ENCODE measurements around the gene C17orf107.

DNA sequence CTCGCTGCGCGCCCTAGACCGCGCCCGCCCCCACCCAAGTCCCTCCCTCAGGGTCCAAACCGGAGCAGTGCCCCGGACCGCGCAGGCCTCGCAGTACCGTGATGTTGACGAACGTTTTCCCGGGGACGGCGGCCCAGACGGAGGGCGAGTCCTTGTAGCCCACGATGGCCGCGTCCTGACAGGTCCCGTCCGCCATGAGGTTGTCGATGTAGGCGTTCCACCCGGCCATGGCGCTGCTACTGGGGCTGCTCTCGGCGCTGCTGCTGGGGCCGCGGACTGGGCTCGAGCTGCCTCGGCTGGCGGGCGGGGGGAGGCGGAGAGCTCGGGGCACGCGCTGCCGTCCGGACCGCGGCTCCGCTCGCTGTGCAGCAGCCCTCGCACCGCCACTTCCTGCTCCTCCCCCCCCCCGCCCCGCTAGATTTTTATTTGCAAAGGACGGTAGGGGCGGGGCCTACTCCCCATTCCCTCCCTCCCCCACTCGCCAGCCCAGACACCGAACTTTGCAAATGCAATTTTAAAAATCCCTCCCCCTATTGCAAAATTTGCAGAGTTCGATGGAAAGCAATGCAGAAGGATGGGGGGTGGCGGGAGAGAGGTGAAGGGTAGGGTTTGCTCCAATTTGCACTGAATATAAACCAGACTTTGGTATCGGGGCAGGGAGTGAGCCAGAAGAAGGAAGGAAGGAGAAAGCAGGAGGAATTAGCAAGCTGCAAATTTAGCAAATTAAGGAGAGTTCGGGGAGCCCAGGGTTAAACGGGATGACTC lies 49.0 kb downstream of the C17orf107 start, which contains the start of gene PFN1:
- TF ChIP-seq EZH2 (IDR thresholded peaks at IDR 0.05; ENCODE audit: borderline replicate concordance, low read length) = no peak
- TF ChIP-seq, protein P1, sequence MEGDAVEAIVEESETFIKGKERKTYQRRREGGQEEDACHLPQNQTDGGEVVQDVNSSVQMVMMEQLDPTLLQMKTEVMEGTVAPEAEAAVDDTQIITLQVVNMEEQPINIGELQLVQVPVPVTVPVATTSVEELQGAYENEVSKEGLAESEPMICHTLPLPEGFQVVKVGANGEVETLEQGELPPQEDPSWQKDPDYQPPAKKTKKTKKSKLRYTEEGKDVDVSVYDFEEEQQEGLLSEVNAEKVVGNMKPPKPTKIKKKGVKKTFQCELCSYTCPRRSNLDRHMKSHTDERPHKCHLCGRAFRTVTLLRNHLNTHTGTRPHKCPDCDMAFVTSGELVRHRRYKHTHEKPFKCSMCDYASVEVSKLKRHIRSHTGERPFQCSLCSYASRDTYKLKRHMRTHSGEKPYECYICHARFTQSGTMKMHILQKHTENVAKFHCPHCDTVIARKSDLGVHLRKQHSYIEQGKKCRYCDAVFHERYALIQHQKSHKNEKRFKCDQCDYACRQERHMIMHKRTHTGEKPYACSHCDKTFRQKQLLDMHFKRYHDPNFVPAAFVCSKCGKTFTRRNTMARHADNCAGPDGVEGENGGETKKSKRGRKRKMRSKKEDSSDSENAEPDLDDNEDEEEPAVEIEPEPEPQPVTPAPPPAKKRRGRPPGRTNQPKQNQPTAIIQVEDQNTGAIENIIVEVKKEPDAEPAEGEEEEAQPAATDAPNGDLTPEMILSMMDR (IDR thresholded peaks at IDR 0.05; ENCODE audit: low read length) = no peak
